ENCODE results near the gene INIP.
"Not testable (repeated sequence)": the region's sequence is repeated elsewhere in the genome, so short reads cannot be mapped to it uniquely, and the experiment has no call there.

INIP gene

DNA sequence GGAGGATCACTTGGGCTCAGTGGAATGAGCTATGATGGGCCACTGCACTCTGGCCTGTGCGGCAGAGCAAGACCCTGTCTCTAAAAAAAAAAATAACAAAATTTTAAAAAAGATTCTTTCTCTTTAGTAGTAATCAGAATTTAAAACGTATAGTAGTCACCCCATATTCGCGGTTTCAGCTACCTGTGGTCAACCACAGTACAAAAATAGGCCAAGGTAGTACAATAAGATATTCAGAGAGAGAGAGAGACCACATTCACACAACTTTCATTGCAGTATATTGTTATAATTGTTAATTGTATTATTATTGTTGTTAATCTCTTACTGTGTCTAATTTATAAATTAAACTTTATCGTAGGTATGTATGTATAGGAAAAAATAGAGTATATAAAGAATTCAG, 18.7 kb downstream of the INIP start:
- Histone ChIP-seq H3K36me3 (ENCODE audit: control insufficient read depth, insufficient read depth, low read length) (no peaks in the 10 kb centered on the region), H3K4me3 (ENCODE audit: low read depth, low read length) (no peak overlapping the region), H3K4me1 (ENCODE audit: control insufficient read depth, insufficient read depth, low read length) (no peaks in the 10 kb centered on the region), H3K9me3 (ENCODE audit: control insufficient read depth, insufficient read depth, low read length) (no peaks in the 10 kb centered on the region), H3K27me3 (ENCODE audit: control insufficient read depth, insufficient read depth, low read length) (no peaks in the 10 kb centered on the region), H3K9ac (ENCODE audit: low read depth, low read length) (no peak overlapping the region)

- H3K36me3 ChIP-seq (ENCODE audit: control insufficient read depth, insufficient read depth, low read length) = no peaks in the 10 kb centered on the region
- H3K4me3 ChIP-seq (ENCODE audit: low read depth, low read length) = no peak overlapping the region
- H3K27me3 ChIP-seq (ENCODE audit: control insufficient read depth, insufficient read depth, low read length) = no peaks in the 10 kb centered on the region
- H3K9me3 ChIP-seq (ENCODE audit: control insufficient read depth, insufficient read depth, low read length) = no peaks in the 10 kb centered on the region
- no peaks in the 10 kb centered on the region for H3K4me1 ChIP-seq (ENCODE audit: control insufficient read depth, insufficient read depth, low read length)
- no peak overlapping the region for H3K9ac ChIP-seq (ENCODE audit: low read depth, low read length)
Observed at GRCh38 chr9:112696461-112696860, 21.5 kb downstream of the INIP start.

DNA sequence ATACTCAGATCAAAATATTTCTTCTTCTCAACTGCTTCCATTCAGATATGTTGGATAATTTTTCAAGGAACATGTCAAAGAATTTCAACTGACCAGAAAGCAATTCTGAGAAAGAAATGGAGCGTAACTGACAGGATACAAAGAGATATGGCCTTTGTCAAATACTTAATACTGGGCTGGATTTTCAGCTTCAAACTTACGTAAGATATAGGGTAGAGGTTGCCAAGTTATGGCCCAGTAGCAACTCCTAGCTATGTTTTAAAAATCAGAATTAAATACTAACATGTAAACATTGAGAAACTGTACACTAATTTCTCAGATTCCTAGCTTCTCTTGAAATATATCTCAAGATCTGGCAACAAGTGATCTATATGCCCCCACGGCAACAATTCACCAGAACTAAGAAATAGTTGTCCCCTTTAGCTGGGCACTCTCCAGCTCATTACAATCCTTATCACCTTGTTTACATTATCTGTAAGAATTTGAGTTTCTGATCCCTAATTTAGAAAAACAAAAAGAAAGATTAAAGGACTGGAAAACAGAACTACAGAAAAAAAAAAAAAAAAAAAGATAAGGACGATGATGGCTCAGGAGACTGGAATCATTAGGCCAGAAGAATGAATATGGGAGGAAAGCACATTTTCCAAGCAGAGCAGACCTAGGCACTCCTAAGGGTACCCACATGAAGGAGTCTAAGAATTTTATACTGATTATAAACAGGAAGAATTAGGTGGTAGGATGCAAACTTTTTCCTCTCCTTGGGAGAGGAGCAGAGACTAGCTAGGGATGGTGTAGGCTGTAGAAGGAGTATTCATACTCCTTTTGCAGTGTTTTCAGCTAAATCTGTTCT, 23.0 kb downstream of the INIP start:
- Histone ChIP-seq H3K36me3 (ENCODE audit: control insufficient read depth, insufficient read depth, low read length) (peaks cover 5% of the 10 kb centered on the region), H3K4me3 (ENCODE audit: low read depth, low read length) (no peak overlapping the region), H3K9me3 (ENCODE audit: control insufficient read depth, insufficient read depth, low read length) (no peaks in the 10 kb centered on the region), H3K4me1 (ENCODE audit: control insufficient read depth, insufficient read depth, low read length) (no peaks in the 10 kb centered on the region), H3K9ac (ENCODE audit: low read depth, low read length) (no peak overlapping the region), H3K27me3 (ENCODE audit: control insufficient read depth, insufficient read depth, low read length) (no peaks in the 10 kb centered on the region)

DNA sequence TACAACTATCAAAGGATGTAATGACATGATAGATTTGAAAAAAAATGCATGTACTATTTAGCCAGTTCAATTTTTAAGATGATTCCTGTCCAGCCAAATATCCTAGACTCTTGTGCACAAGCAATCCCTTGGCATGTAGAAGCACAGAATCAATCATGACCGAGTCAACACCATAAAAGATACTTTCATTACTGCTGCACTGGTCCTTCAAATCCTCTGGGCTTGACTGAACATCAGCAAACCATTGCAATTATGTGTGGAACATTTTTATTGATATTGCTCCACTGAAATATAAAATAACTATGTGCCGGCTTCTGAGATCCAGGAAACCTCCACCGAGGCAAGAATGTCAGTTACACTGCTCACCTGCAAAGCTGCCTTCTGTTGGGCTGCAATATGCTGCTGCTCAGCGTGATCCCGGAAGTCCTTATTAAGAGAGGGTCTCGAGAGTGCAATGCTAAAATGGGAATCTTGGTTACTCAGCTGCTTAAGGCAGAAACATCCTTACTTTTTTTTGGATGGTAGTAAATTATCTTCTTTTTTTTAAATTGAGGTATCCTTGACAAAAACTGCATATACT, 28.7 kb downstream of the INIP start:
- no peaks in the 10 kb centered on the region for H3K4me1 ChIP-seq (ENCODE audit: control insufficient read depth, insufficient read depth, low read length)
- H3K27me3 ChIP-seq (ENCODE audit: control insufficient read depth, insufficient read depth, low read length) = no peaks in the 10 kb centered on the region
- H3K4me3 ChIP-seq (ENCODE audit: low read depth, low read length) = no peak overlapping the region
- no peak overlapping the region for H3K9ac ChIP-seq (ENCODE audit: low read depth, low read length)
- peaks cover 5% of the 10 kb centered on the region for H3K36me3 ChIP-seq (ENCODE audit: control insufficient read depth, insufficient read depth, low read length)
- H3K9me3 ChIP-seq (ENCODE audit: control insufficient read depth, insufficient read depth, low read length) = no peaks in the 10 kb centered on the region

DNA sequence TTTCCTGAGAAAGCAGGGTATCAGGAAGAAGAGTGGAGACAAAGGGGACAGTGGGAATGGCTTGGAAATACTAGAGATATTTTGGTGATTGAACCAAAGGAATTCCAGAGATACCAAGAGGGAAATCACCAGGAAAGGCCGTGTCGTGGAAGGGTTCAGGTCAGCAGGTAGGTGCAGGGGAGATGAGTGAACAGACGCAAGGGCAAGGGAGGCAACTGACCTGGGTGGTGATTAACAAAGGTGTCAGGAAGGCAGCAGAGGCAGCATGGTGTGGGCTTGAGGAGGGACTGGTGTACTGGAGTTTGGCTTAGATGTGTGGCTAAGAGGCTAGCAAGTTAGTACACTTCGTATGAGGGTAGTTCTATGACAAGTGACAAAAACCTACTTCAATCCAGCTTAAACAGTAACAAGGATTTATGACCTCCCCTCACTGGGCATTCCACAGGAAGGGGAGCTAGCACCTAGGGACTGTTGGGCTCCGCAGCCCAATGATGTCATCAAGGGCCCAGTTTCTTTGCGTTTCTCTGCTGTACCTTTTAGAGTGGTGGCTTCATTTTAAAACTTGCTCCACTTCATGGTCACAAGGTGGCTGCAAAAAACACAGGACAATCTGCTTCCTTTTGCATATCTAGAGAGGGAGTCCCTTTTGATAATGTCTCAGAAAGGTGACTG, 37.0 kb downstream of the INIP start:
- Histone ChIP-seq H3K36me3 (ENCODE audit: control insufficient read depth, insufficient read depth, low read length) (no peaks in the 10 kb centered on the region), H3K9ac (ENCODE audit: low read depth, low read length) (no peak overlapping the region), H3K27me3 (ENCODE audit: control insufficient read depth, insufficient read depth, low read length) (no peaks in the 10 kb centered on the region), H3K4me3 (ENCODE audit: low read depth, low read length) (no peak overlapping the region), H3K9me3 (ENCODE audit: control insufficient read depth, insufficient read depth, low read length) (no peaks in the 10 kb centered on the region), H3K4me1 (ENCODE audit: control insufficient read depth, insufficient read depth, low read length) (peaks cover 7% of the 10 kb centered on the region)

DNA sequence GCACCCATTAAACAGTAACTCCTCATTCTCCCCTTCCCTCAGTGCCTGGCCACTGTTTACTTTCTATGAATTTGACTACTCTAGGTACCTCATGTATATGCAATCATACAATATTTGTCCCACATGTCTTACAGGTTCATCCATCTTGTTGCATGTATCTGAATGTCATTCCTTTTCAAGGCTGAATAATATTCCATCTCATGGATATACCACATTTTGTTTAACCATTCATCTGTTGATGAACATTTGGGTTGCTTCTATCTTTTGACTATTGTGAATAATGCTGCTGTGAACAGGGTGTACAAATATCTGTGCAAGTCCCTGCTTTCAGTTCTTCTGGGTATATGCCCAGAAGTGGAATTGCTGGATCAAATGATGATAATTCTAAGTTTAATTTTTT, 40.9 kb downstream of the INIP start:
- Histone ChIP-seq H3K9me3 (ENCODE audit: control insufficient read depth, insufficient read depth, low read length) (no peaks in the 10 kb centered on the region), H3K27me3 (ENCODE audit: control insufficient read depth, insufficient read depth, low read length) (no peaks in the 10 kb centered on the region), H3K36me3 (ENCODE audit: control insufficient read depth, insufficient read depth, low read length) (no peaks in the 10 kb centered on the region), H3K9ac (ENCODE audit: low read depth, low read length) (no peak overlapping the region), H3K4me1 (ENCODE audit: control insufficient read depth, insufficient read depth, low read length) (peaks cover 7% of the 10 kb centered on the region), H3K4me3 (ENCODE audit: low read depth, low read length) (no peak overlapping the region)

DNA sequence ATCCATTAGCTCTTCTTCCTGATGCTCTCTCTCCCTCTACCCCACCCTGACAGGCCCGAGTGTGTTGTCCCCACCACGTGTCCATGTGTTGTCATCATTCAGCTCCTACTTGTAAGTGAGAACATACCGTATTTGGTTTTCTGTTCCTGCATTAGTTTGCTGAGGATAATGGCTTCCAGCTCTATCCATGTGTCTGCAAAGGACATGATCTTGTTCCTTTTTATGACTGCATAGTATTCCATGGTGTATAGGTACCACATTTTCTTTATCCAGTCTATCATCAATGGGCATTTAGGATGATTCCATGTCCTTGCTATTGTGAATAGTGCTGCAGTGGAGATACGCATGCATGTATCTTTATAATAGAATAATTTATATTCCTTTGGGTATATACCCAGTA, 44.7 kb downstream of the INIP start:
- H3K9me3 ChIP-seq (ENCODE audit: control insufficient read depth, insufficient read depth, low read length) = not testable (repeated sequence)

GRCh38 chr9:112670991-112671625, 46.8 kb downstream of the INIP start:
- H3K4me3 ChIP-seq (ENCODE audit: low read depth, low read length) = no peak overlapping the region
- H3K27me3 ChIP-seq (ENCODE audit: control insufficient read depth, insufficient read depth, low read length) = no peaks in the 10 kb centered on the region
- no peaks in the 10 kb centered on the region for H3K4me1 ChIP-seq (ENCODE audit: control insufficient read depth, insufficient read depth, low read length)
- no peak overlapping the region for H3K9ac ChIP-seq (ENCODE audit: low read depth, low read length)
- H3K9me3 ChIP-seq (ENCODE audit: control insufficient read depth, insufficient read depth, low read length) = no peaks in the 10 kb centered on the region
- H3K36me3 ChIP-seq (ENCODE audit: control insufficient read depth, insufficient read depth, low read length) = no peaks in the 10 kb centered on the region

More for the DNA sequence above, 44.7 kb downstream of the INIP start:
- H3K4me1 ChIP-seq (ENCODE audit: control insufficient read depth, insufficient read depth, low read length); H3K27me3 ChIP-seq (ENCODE audit: control insufficient read depth, insufficient read depth, low read length); H3K4me3 ChIP-seq (ENCODE audit: low read depth, low read length); H3K36me3 ChIP-seq (ENCODE audit: control insufficient read depth, insufficient read depth, low read length); H3K9ac ChIP-seq (ENCODE audit: low read depth, low read length): not testable (repeated sequence)

- H3K36me3 ChIP-seq (ENCODE audit: control insufficient read depth, insufficient read depth, low read length) = no peaks in the 10 kb centered on the region
- H3K27me3 ChIP-seq (ENCODE audit: control insufficient read depth, insufficient read depth, low read length) = no peaks in the 10 kb centered on the region
- H3K9ac ChIP-seq (ENCODE audit: low read depth, low read length) = no peak overlapping the region
- H3K4me3 ChIP-seq (ENCODE audit: low read depth, low read length) = no peak overlapping the region
- no peaks in the 10 kb centered on the region for H3K9me3 ChIP-seq (ENCODE audit: control insufficient read depth, insufficient read depth, low read length)
- no peaks in the 10 kb centered on the region for H3K4me1 ChIP-seq (ENCODE audit: control insufficient read depth, insufficient read depth, low read length)
Observed at GRCh38 chr9:112669326-112669725, 48.6 kb downstream of the INIP start.

GRCh38 chr9:112665347-112665746, 52.6 kb downstream of the INIP start:
- H3K9me3 ChIP-seq (ENCODE audit: control insufficient read depth, insufficient read depth, low read length) = no peaks in the 10 kb centered on the region
- H3K9ac ChIP-seq (ENCODE audit: low read depth, low read length) = no peak overlapping the region
- no peaks in the 10 kb centered on the region for H3K4me1 ChIP-seq (ENCODE audit: control insufficient read depth, insufficient read depth, low read length)
- no peaks in the 10 kb centered on the region for H3K27me3 ChIP-seq (ENCODE audit: control insufficient read depth, insufficient read depth, low read length)
- no peak overlapping the region for H3K4me3 ChIP-seq (ENCODE audit: low read depth, low read length)
- no peaks in the 10 kb centered on the region for H3K36me3 ChIP-seq (ENCODE audit: control insufficient read depth, insufficient read depth, low read length)

DNA sequence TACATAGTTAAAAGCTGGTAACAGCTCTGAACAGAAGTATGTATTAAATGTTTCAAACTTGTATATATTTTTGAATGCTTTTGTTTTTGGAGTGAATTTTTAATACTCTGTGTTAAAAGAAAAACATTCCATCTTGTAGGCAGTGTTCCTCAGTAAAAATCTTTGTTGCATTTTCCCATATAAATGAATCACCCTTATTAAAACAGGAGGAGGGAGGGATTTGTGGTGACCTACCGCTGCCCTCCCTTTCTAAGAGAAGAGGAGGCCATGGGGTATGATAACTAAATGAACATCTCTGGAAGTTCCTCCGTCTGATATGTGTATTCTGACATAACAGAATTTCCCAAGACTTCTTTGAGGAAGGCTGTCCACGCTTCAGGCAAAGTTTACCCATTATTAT, 53.4 kb downstream of the INIP start:
- H3K4me1 ChIP-seq (ENCODE audit: control insufficient read depth, insufficient read depth, low read length) = no peaks in the 10 kb centered on the region
- peaks cover under 1% of the 10 kb centered on the region for H3K36me3 ChIP-seq (ENCODE audit: control insufficient read depth, insufficient read depth, low read length)
- H3K4me3 ChIP-seq (ENCODE audit: low read depth, low read length) = no peak overlapping the region

More for the DNA sequence above, 53.4 kb downstream of the INIP start:
- no peak overlapping the region for H3K9ac ChIP-seq (ENCODE audit: low read depth, low read length)
- H3K27me3 ChIP-seq (ENCODE audit: control insufficient read depth, insufficient read depth, low read length) = no peaks in the 10 kb centered on the region
- no peaks in the 10 kb centered on the region for H3K9me3 ChIP-seq (ENCODE audit: control insufficient read depth, insufficient read depth, low read length)
